HCT116 (cell line): ENCODE results near the gene SORBS1.

Source experiments
- CTCF ChIP-seq, 3 experiments: fragments of 200-600 bp in 1 of 3; sonication (generic) in 1 of 3; IDR thresholded peaks in 2 of 3; conservative IDR thresholded peaks in 1 of 3; 2 replicates each; pipeline ENCODE4 v1.5.1; 2012 to 2017; ENCODE audit warnings: low read depth in 2 of 3, low read length in 2 of 3, antibody characterized with exemption in 1 of 3, borderline replicate concordance in 1 of 3, control low read depth in 1 of 3, mild to moderate bottlenecking in 1 of 3, mixed read lengths in 1 of 3, mixed run types in 1 of 3, moderate library complexity in 1 of 3; ENCODE audit not compliant: insufficient read depth in 1 of 3
- FOSL1 ChIP-seq: IDR thresholded peaks from 2 replicates; pipeline ENCODE4 v1.6.1; 2012; ENCODE audit warnings: low read depth
- POLR2A ChIP-seq: IDR thresholded peaks from 2 replicates; pipeline ENCODE4 v1.7.0; 2011; ENCODE audit warnings: borderline replicate concordance; ENCODE audit not compliant: insufficient read depth, insufficient read length; ENCODE audit errors: extremely low read depth
- POLR2AphosphoS5 ChIP-seq: IDR thresholded peaks from 2 replicates; pipeline ENCODE4 v1.6.1; 2011; ENCODE audit warnings: mild to moderate bottlenecking, low read depth, low read length, moderate library complexity
- RAD21 ChIP-seq: IDR thresholded peaks from 2 replicates; pipeline ENCODE4 v1.6.1; 2012; ENCODE audit warnings: low read depth, mild to moderate bottlenecking
- REST ChIP-seq: IDR thresholded peaks from 2 replicates; pipeline ENCODE4 v1.6.1; 2012; ENCODE audit warnings: low read depth
- SRF ChIP-seq: IDR thresholded peaks from 2 replicates; pipeline ENCODE4 v1.6.1; 2012; ENCODE audit warnings: low read depth
- ZFX ChIP-seq: fragments of 450-650 bp; IDR thresholded peaks from 2 replicates; pipeline ENCODE4 v1.6.1; 2017
- ZNF274 ChIP-seq: fragments of 200-500 bp; sonication (Bioruptor generic); IDR thresholded peaks from 2 replicates; pipeline ENCODE4 v1.6.1; 2014; ENCODE audit warnings: mild to moderate bottlenecking, low read depth, low read length, inconsistent platforms
- TF ChIP-seq, protein P1 (sequence below): IDR thresholded peaks from 2 replicates; pipeline ENCODE4 v1.6.1; 2012
- TF ChIP-seq, protein P2 (sequence below): IDR thresholded peaks from 2 replicates; pipeline ENCODE4 v1.6.1; 2012

GRCh38 chr10:95501203-95502094 lies 59.7 kb downstream of the SORBS1 start:
- no peak for TF ChIP-seq CTCF (IDR thresholded peaks at IDR 0.05 in 2 of 3, conservative IDR thresholded peaks at IDR 0.05 in 1 of 3; ENCODE audit: borderline replicate concordance in 1 of 3, insufficient read depth in 1 of 3, low read depth in 2 of 3, low read length in 2 of 3)
- no peak for TF ChIP-seq ZFX
- TF ChIP-seq FOSL1: no peak
- TF ChIP-seq, protein P1, sequence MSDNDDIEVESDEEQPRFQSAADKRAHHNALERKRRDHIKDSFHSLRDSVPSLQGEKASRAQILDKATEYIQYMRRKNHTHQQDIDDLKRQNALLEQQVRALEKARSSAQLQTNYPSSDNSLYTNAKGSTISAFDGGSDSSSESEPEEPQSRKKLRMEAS: no peak
- TF ChIP-seq RAD21: no peak
- TF ChIP-seq POLR2A: no peak
- no peak for TF ChIP-seq POLR2AphosphoS5
- TF ChIP-seq ZNF274: no peak
- TF ChIP-seq REST: no peak
- TF ChIP-seq, protein P2, sequence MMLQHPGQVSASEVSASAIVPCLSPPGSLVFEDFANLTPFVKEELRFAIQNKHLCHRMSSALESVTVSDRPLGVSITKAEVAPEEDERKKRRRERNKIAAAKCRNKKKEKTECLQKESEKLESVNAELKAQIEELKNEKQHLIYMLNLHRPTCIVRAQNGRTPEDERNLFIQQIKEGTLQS: no peak
- no peak for TF ChIP-seq SRF
